GM12865 (cell line): ENCODE results near the gene FBLN1.

Experiments
- DNase-seq: peaks from one replicate; pipeline ENCODE4 v3.0.0; 2010; ENCODE audit warnings: low read depth
- H3K4me3 ChIP-seq: 2 replicates; pipeline ENCODE4 v1.5.1; 2011; ENCODE audit warnings: mild to moderate bottlenecking, low read depth, low read length, control low read depth
- CTCF ChIP-seq: IDR thresholded peaks from 2 replicates; pipeline ENCODE4 v1.5.1; 2011; ENCODE audit warnings: low read length, control low read depth, low read depth, inconsistent platforms; ENCODE audit not compliant: insufficient read depth; ENCODE audit errors: missing control alignments

Gene FBLN1

GRCh38 chr22:45550891-45551290, 48.2 kb downstream of the FBLN1 start:
- DNase-seq: no peak
- TF ChIP-seq CTCF: no peak
- no peak overlapping the region for H3K4me3 ChIP-seq

- no peak for DNase-seq
- no peak for TF ChIP-seq CTCF
- no peak overlapping the region for H3K4me3 ChIP-seq
Measured at GRCh38 chr22:45551310-45552016, 48.8 kb downstream of the FBLN1 start.

GRCh38 chr22:45552017-45552411, 49.3 kb downstream of the FBLN1 start:
- TF ChIP-seq CTCF: no peak
- no peak overlapping the region for H3K4me3 ChIP-seq
- DNase-seq: no peak

- no peak overlapping the region for H3K4me3 ChIP-seq
- no peak for DNase-seq
- TF ChIP-seq CTCF: no peak
Measured at GRCh38 chr22:45552580-45553350, 50.1 kb downstream of the FBLN1 start.

GRCh38 chr22:45553351-45554039, 50.8 kb downstream of the FBLN1 start:
- TF ChIP-seq CTCF: peak; percentile 71
- DNase-seq: peak; percentile 68
- no peak overlapping the region for H3K4me3 ChIP-seq

- TF ChIP-seq CTCF: no peak
- H3K4me3 ChIP-seq: no peak overlapping the region
- DNase-seq: peak; percentile 11
Measured at GRCh38 chr22:45554040-45554406, 51.3 kb downstream of the FBLN1 start.
